Measurements from ENCODE around the gene GPR158.

GRCh38 chr10:25162391-25162790, 12.4 kb upstream of the GPR158 start:
- TF ChIP-seq TAF1 (IDR thresholded peaks at IDR 0.05; ENCODE audit: low read depth, low read length): no peak
- no peak for TF ChIP-seq SUZ12 (IDR thresholded peaks at IDR 0.05; ENCODE audit: low read length)
- no peak for TF ChIP-seq SRF (IDR thresholded peaks at IDR 0.05; ENCODE audit: low read depth, low read length)
- TF ChIP-seq CTCF (IDR thresholded peaks at IDR 0.05; ENCODE audit: control extremely low read depth in 1 of 3, insufficient read depth in 1 of 3, low read depth in 1 of 3, low read length in 3 of 3): no peak
- no peak for TF ChIP-seq POLR2A (IDR thresholded peaks at IDR 0.05; ENCODE audit: control extremely low read depth in 1 of 2, low read depth in 2 of 2, low read length in 2 of 2)
- TF ChIP-seq POLR2AphosphoS5 (IDR thresholded peaks at IDR 0.05; ENCODE audit: low read depth, low read length): no peak
- no peak for TF ChIP-seq CREB1 (IDR thresholded peaks at IDR 0.05)
- TF ChIP-seq EP300 (IDR thresholded peaks at IDR 0.05; ENCODE audit: borderline replicate concordance in 1 of 2, low read depth in 2 of 2, low read length in 2 of 2): no peak
- TF ChIP-seq JUN (IDR thresholded peaks at IDR 0.05; ENCODE audit: low read depth, low read length): no peak
- TF ChIP-seq KDM1A (IDR thresholded peaks at IDR 0.05; ENCODE audit: borderline replicate concordance, low read length): no peak
